HG03139 (cell line): ENCODE measurements around the gene TRIM25.

Source experiments
- ATAC-seq: cut with Tn5 transposase; IDR thresholded peaks from one replicate; pipeline ENCODE4 v1.9.1; 2021; ENCODE audit not compliant: unreplicated experiment

TRIM25 gene

DNA sequence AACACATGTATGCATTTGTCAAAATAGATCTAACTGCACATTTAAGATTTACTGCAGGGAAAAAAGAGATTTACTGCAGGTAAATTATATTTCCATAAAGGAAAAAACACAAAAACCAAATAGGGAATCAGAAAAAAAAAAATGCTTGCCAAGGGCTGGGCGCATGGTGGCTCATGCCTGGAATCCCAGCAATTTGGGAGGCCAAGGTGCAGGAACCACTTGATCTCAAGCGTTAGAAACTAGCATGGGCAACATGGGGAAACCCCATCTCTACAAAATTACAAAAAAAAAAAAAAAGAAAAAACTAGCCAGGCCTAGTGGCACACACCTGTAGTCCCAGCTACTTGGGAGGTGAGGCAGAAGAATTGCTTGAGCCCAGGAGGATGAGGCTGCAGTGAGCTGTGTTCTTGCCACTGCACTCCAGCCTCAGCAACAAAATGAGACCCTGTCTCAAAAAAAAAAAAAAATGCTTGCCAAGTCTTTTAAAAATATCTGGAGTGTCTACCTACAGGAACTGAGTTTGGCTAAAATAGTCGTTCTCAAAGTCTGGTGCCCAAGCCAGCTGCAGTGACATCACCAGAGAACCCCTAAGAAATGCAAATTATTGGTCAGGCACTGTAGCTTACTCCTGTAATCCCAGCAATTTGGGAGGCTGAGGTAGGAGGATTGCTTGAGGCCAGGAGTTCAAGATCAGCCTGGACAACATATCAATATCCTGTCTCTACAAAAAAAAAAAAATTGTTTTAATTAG lies 17.5 kb downstream of the TRIM25 start:
- no peak for ATAC-seq

DNA sequence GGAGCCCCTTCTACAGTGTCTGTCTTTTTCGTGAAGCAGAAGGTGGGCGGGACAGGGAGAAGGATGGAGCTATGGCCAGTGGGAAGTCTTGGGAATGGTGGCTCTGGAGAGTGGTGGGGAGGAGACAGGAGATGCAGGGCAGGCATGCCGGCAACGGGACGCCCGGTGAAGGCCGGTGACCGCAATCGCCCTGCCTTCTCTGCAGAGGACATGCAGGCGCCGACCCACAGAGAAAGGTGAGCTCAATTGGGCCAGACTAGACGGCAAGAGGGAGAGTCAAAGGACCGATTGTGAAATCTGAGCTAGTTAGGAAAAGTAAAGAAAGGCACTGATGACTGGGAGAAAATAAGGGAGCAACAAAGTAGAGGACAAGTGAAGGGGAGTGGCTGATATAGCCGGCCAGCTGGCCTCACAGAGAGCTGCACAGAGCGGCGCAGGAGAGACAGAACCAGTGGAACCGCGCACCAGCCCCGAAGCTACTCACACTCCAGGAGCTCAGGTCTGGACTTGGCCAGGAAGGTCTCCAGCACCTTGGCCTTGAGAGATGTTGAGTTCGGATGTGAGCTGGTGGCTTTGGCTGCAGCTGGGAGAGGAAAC lies 18.9 kb downstream of the TRIM25 start:
- ATAC-seq: no peak

DNA sequence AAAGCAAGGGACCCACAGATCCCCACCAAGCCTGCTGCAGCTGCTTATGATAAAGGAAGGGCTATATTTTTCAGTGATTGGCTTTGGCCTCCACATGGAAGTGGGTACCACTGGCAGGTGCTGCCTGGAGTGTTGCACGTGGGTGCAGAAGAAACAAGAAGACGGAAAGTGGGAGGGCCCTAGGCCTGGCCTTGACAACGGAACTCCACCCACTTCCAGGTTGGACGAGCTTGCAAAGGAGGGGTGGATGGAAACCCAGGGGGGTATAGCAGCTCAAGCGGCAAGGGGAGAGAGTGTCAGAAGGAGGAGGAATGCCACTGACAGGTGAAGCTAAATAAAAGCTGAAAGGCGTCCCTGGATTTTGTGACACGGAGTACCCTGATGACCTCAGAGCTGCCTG lies 20.3 kb downstream of the TRIM25 start:
- ATAC-seq: no peak

DNA sequence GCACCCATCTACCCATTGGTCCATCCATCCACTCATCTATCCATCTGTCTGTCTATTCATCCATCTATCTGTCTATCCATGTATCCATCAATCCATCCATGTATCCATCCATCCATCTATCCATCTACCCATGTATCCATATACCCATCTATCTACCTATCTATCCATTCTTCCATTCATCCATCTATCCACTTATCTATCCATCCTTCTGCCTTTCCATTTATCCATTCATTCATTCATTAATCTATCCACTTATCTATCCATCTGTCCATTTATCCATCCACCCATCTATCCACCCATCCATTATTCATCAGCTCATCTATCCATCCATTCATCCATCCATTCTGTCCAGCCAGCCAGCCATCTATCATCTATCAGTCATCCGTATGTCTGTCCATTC lies 21.5 kb downstream of the TRIM25 start:
- no peak for ATAC-seq

DNA sequence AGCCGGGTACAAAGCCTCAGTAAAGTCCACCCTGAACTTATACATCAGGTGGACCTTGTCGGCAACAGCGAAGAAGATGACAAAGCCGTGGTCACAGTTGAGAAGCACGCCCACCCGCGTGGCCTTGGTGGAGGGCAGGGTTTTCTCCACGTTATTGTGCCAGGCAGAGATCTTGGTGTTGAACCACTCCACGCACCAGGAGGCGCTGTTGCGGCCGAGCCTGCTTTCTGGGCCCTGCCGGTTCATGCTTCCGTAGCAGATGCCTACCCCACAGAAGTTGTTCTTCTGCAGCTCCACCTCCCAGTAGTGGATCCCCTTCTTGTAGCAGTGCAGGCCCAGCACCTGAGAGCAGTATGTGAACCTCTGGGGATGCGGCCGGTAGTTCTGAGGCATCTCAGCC lies 22.1 kb downstream of the TRIM25 start:
- no peak for ATAC-seq

DNA sequence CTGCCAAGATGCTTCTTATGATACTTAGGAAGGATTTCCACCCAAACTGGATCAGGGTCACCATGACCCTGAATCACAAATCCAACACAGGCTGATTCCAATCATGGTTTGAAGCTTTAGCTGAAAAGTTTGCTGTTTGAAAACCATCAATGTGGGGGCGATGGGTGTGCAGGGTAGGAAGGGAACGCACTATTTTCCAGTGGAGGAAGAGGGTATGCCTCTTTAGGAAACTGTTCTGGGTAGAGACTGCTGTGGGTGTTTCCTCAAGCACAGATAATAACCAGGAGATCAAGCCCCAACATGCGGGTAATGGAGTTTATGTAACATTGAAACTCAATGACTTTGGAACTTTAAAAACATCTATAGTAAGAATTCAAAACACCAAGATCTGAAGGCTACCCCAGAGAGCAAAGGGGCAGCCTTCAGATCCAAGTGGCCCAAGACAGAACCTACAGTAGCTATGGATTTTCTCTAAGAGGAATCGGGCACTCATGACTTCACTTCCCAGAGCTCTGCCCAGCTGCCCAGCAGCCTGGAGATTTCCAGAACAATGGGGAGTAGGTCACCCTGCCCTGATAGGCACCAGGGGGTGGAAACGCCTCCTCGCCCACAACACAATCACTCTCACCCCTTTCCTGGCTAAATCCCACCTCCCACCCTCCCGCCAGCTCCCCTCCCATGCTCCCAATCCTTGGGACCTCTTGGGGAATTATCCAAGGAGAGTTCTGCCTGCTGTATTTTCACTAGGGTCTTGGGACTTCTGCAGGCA lies 22.8 kb downstream of the TRIM25 start:
- ATAC-seq: no peak

DNA sequence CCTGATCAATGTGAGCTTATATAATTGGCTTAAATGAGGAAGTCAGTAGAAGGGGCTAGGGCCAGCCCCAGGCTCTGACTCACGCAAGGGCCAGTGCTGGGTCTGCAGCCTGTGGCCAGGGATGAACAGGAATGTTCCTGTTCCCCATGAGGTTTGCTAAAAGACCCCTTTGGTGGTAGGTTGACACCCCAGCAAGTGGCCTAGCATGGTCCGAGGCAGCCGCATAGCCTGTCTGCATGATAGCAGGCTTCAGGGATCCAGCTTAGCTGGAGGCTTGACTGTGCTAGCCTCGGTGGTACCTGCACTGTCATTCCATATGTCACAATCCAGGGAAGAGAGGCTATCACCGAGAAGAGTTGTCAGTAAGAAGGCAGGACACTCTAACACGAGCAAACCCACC lies 23.5 kb downstream of the TRIM25 start:
- no peak for ATAC-seq

DNA sequence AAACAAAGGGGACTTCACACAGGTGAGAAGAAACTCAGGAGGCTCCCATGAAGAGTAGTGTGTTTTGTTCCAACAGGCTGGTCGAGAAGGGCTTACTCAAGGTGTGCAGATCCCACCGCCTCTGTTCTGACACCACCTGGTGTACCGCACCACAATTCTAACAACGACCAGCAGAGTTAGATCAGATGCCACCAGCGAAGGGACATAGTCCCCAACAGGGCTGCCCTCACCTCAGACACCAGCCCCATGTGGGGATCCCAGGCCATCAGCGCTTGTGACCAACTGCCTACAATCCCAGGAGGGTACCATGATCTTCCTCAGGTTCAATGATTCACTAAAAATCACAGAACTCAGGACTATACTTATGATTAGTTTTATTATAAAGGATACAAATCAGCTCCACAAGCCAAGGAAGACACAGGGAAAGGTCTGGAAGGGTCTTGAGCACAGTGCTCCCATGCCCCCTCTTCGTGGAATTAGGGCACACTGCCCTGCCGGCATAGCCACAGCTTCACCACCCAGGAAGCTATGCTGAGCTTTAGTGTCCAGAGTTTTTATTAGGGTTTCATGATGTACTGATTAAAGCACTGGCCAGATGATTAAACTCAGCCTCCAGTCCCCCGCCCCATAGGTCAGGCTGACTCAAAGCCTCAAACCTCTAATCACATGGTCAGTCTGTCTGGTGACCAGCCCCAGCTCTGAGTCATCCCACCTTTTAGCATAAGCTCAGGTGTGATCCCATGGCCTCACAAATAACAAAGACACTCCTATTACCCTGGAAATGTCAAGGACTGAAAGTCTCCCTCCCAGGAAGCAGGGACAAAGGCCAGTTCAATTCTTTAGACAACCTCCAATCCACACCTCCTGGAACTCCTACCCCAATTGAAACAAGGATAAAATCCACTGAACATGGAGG lies 26.0 kb downstream of the TRIM25 start:
- ATAC-seq: no peak

DNA sequence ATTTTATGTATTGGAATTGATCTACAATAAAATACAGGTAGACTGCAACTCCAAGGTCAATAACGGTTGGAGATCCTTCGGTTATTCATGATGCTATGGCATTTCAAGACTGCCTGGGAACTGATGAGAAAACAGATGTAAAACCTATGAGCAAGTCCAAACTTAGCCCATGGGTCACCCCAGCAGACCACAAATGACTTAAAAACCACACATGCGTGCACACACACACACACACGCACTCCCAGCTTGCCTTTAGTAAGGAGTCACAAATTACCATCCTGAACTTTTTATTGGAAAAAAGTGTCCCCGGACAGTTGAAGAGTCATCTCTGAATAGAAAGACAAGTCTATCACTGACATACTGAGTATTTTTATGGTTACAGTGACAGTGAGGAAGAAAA lies 26.7 kb downstream of the TRIM25 start:
- ATAC-seq: no peak

DNA sequence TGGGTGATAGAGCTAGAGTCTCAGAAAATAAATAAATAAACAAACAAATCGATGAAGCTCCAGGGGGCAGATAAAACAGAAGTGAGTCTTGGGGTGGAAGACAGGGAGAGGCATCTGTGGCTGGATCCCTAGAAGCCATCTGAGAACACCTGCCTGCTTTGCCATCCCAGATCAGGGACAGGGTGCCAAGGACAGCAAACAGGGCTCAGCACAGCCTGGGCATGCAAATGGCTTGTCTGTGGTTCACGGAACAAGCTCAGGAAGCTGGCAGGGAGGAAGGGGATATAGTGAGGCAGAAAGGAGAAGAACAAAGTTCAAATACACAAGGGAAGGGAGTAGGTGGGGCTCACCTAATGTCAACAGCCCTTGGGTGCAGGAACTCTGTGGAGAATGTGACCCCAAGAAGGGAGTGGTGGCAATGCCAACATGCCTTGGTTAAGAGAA lies 27.5 kb downstream of the TRIM25 start:
- ATAC-seq: no peak

DNA sequence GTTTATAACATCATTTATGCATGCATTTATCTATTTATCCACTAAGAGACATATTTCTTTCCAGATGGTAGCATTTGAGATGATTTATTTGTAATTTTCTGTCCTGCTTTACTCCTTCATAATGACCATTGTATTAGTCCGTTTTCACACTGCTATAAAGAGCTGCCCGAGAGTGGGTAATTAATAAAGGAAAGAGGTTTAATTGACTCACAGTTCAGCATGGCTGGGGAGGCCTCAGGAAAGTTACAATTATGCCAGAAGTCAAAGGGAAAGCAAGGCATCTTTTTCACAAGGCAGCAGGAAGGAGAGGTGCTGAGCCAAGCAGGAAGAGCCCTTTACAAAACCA lies 28.6 kb downstream of the TRIM25 start:
- no peak for ATAC-seq

DNA sequence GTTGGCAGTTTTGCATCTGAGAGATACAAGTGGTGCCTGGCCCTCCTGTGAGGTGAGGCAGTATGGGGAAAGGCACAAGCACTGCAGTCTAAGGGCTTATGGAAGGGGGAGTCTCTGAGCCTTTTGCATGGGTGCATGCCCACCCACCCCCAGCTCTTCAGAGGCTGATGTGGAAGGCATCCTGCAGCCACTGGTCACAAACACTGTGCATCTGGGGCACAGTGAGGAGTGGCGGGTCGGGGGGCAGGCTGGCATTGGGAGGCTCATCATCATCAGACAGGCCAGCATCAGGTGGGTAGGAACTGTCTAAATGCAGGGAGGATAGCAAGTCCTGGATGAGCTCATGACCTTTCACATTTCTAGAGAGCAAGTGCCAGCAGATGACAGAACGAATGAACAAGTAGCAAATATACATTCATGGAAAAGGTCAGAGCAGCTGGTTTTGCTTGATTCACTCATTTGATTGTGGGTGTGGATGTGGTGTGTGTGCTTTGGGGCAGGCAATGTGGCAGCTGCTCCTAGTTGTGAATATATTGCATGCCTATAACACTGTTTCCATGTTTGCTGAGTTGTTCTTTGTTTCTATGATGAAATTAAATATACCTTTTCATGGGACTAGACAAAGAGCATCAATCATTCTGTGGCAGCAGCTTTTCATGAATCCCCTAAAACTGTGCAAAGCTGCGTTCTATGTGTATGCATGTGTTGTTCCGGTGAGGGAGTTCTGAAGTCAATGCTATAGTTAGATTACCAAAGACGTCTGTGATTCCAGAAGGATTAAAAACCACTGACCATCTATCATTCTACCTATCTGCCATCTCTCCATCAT lies 29.2 kb downstream of the TRIM25 start:
- no peak for ATAC-seq

DNA sequence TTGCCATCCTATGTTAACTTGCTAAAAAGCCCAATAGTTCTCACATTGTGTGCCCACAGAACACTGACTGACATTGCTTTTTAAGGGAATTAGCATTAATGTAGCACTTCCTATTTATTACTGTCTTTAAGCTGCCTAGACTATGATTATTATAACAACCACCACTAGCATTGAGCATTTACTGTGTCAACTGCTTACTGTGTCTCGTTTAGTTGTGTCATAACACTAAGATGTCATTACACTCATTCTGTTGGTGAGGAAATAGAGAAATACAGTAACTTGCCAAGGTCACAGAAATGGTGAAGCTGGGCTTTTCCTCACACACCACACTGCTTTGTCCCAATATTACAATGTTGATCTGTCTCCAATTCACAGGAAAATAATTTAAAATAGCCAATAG lies 30.2 kb downstream of the TRIM25 start:
- ATAC-seq: no peak

DNA sequence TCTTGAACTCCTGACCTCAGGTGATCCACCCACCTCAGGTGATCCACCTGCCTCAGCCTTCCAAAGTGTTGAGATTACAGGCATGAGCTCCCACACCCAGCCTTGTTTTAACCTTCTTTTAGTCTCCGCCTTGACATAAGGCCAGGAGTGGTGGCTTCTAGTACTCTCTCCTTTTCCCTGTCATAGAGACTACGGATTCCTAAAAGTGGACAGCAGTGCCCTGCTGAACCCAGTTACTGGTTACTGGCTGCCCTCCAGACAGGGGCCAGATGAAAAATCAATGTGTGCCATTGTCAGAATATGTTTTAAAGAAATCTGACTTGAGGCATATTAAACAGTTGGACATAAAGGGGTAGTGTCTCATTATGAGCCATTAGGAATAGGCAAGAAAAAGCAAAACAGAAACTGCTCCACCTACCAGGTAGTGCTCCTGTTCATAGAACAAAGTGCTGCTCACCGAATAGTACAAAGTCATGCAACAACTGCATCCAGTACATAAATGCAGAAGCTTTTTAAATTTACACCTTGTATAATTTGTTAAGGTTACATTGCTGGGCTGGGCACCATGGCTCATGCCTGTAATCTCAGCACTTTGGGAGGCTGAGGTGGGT lies 32.1 kb downstream of the TRIM25 start:
- ATAC-seq: no peak

DNA sequence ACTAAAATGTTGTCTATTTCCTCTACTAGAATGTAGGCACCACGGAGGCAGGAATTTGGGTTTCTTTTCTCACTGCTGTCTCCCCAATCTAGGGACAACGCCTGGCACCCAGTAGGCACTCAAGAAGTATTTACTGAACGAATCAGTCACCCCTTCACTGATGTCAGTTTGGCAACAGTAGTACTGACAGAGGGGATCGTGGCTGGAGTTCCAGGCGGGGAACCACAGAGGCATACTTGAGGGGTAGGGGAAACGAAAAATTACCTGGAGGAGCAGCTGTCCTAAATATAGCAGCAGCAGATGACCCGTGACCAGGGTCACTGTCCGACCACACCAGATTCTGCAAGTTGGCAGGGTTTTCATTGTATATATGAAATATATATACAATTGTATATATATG lies 33.3 kb downstream of the TRIM25 start:
- ATAC-seq: no peak

DNA sequence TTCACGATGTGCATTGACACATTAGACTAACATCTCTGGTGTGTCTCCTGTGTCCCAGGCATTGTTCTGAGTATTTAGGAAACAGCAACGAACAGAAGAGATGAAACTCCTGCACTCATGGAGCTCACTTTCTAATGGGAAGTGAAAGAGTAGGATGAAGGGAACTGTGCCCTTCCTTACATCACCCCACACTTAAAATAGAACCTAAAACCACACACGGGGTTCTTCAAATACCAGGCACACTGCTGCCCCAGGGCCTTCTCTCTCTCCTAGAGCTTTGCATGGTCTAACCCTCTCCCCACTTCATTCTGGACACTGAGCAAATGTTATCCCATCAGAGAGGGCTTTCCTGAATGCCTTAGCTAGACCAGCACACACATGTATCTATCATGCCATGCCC lies 33.7 kb downstream of the TRIM25 start:
- no peak for ATAC-seq

DNA sequence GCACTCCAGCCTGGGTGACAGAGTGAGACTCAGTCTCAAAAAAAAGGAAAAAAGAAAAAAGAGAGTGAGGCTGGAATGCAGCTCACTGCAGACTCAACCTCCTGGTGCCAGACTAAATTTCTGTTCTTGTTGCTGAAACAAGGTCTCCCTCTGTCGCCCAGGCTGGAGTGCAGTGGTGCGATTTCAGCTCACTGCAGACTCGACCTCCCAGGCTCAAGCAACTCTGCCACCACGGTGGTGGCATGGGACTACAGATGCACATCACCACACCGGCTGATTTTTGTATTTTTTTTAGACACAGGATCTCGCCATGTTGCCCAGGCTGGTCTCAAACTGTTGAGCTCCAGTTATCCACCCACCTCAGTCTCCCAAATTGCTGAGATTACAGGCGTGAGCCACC lies 34.6 kb downstream of the TRIM25 start:
- no peak for ATAC-seq

DNA sequence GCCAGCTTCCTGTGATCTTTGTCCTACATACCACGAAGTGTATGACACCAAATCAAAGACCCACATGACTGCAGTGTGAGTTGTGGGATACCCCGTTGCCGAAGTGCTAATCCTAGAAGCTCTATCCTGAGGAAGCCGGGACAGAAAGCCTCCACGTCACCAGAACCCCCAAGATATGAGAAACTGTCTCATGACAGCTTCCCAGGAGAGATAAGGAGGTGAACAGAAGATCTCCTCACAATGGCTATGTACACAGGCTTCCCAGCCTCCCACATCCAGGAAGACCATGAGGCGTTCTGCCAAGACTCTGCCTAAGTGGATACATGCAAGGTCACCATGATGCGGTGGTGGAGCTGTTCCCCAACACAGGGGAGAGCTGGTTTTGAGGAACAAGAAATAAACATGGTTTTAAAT lies 37.1 kb downstream of the TRIM25 start:
- ATAC-seq: no peak

DNA sequence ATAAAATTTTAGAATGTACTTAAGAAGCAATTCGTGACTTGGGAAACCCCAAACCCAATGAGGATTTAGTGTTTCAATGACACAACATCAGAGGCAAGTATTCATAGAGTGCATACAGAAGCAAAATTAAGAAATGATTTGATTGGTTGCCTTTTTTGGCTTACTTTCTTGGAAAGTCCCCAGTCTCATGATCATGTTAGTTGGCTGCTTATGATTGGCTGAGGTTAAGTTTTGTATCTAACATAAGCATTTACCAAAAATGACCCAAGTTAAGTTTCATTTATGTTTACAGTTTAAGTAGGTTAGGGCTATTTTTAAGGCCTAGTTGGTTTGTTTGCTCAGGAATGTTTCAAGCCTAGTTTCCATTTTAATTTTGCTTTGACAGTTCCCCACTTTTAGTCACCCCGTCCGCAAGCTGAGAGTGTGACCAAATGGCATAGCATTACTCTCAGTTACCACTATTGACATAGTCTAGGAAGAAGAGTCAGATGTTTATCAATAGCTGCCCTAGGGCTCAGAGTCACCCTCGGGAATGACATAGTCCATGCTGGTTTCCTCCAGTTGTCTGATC lies 43.7 kb downstream of the TRIM25 start:
- ATAC-seq: no peak

DNA sequence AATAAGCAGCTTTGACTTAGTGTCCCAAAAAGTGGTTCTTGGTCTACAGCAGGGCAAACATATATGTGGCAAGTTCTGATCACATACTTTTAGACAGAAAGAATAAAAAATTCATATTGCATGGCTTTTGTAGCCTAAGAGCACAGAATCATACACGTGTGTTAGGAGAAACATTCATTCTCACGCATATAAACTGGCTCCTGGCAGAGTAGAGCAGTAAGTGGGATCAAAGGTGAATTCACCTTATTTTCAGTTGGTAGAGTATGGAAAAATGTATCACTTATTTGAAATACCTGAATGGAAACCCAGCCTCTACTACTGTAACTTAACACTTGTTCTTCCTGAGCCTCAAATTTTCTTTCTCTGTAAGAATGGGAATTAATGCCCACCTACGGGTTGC lies 45.1 kb downstream of the TRIM25 start:
- ATAC-seq: no peak
